ENCODE results near the gene LPCAT1. TPM values are rescaled to one million over a fixed set of nuclear protein-coding genes. Genes with fewer than 3 reads are reported as not detected.
A peak's percentile ranks its signal among the peaks of the same experiment; 100 is the strongest.

The LPCAT1 gene
- total RNA-seq, 1 donor from 2014 or later, result 41.9 TPM

DNA sequence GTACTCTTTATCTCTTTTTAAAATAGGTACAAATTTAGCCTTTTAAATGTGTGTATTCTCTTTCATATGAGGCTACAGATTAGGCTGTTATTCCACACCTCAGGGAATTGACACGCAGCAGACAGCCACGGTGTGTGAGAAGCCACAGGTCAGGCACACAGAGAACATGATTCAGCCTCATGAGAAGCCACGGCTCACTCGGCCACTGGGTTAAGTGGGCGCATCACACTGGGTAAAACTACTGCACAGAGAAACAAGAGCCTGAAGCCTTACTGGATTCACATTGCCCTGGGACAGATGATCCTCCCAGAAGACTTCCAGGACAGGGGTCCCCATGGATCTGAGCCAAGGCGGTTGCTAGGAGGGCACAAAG, 28.2 kb downstream of the LPCAT1 start:
- no peak for DNase-seq

DNA sequence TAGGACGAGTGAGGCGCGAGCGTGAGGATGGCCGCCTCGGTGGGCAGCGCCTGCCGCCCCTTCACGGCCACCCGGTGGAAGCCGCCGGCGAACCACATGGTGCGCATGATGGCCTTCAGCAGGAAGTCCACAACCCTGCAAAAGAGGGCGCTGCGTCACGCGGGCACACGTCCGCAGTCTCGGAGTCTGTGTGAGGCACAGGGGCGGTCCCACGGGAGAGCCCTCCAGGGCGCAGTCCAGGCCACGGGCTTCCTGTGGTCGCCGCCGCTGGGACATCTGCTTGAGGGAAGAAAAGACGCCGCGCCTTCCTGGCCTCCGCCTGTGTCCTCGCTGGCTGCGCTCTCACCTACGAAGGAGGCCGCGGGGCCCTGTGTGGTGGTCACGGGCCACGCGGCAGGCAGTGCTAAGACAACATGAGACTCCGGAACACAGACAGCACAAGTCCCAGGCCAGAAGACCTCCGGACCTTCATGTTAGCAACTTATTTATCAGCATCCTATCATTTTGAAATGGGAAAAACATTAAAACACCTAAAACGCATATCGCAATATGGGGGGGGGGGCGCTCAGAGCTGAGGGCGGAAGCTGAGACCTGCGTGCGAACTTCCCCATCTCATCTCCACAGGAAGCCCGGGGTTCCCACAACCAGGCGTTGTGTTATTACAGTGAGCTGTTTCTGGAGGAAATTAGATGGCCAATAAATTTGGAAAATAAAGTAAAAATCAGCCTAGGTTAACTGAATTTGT, 28.8 kb downstream of the LPCAT1 start:
- DNase-seq, result no peak

- no peak for DNase-seq
Observed at GRCh38 chr5:1493941-1494340, 29.8 kb downstream of the LPCAT1 start.

GRCh38 chr5:1493413-1493812, 30.3 kb downstream of the LPCAT1 start:
- DNase-seq, result no peak

DNA sequence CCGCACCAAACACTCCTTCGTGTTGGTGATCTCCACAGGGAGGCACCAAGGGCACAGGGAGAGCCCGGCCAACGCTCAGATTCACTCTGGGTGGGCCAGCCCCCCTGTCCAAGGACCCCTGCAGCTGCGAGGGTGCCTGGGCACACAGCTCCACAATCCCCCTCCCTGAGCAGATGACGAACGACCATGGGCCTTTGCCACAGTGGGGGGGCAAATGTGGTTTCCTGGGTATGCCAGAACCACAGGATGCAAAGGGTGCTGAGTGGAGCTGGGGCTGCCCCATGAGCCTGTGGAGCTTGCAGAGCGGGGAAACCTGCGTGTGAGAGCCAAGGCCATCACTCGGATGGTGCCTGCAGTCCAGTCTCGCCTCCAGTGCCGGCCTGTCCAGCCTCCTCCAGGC, 31.0 kb downstream of the LPCAT1 start:
- no peak for DNase-seq

DNA sequence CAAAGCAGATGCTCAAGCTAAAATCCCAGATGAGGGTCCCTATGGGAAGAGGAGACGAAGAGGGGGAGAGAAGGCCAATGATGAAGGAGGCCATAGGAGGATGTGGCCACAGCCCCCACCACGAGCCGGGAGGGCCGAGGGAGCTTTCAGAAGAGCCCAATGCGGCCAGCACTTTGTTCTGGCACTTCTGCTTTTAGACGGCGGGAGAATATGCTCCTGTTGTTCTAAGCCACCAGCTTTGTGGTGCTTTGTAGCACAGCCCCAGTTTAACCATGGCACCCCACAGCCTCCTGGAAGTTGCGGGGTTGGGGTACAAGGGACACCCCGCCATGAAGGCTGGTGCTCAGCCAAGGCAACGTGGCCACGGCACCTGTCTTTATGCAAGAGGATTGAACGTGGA, 33.4 kb downstream of the LPCAT1 start:
- DNase-seq, result no peak

DNA sequence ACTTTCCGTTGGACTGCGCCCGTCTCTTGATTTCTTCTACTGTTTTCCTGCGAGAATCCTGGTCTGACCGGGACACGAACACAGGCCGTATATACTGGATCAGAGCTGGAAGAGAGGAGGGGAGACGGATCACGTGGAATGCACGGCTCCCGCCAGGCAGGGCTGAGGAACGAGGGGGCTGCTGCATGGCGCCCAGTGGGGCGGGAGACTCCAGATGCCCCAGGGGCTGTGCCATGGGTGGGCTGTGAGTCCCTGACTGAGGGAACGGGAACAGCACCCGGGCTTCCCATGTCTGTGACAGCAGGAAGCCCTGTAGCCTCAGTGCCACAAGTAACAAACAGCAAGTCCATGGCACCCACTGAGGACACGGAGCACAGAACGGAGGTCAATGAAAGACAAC, 34.0 kb downstream of the LPCAT1 start:
- DNase-seq, result no peak

DNA sequence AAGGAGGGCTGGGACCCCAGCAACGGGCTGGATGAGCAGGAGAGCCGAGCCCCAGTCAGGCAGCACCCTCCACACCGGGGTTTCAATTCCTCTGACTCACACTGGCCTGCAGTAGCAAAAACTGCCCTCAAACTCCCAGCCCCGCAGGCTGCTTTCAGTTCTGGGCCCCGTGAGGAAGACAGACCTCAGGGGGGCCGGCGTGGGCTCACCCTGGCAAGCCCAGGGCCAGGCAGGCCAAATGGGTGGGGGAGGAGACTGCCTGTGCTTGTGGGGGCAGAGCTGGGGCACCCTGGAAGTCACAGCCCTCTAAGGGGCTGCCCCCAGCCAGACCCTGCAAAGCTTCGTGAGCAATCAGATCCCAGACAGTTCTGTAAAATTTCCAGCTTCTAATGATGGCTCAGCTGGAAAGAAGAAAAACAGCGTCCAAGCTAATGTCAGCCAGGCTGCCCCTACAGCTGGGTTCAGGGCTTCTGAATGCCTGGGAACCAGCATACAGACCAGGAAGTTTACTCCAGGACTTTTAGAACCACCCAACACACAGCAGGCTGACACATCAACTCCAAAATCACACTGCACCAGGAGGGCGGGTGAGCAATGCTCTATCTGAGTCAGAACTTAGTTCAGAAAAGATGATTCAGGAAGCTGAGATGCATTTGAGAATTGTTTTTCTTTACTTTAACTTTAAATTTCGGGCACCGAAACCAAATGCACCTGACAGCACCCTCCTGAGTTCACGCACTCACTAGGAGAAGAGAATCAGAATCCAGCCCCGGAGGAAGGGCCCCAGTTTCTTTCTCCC, 34.7 kb downstream of the LPCAT1 start:
- DNase-seq, result no peak

- no peak for DNase-seq
Observed at GRCh38 chr5:1487079-1487764, 36.5 kb downstream of the LPCAT1 start.

- no peak for DNase-seq
Observed at GRCh38 chr5:1486271-1486670, 37.5 kb downstream of the LPCAT1 start.

DNA sequence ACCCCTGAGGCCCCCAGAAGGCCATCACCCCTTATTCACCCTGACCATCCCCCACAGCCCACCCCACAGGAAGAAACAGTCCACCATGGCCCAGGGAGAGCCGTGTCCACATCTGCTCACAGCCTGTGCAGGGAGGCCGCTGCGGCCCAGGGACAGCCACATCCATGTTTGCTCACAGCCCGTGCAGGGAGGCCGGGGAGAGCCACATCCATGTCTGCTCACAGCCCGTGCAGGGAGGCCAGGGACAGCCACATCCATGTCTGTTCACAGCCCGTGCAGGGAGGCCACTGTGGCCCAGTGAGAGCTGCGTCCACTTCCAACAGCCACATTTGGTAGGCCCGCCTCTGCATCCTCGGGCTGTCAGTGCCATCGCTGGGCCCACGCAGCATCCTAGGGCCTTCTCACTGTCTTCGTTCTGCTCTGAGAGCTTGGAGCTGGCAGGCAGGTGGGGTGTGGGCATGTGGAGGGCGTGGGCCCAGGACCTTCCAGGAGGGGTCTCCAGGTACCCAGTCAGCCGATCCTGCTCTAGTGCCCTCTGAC, 38.1 kb downstream of the LPCAT1 start:
- DNase-seq, result no peak

- no peak for DNase-seq
Observed at GRCh38 chr5:1484730-1485578, 38.8 kb downstream of the LPCAT1 start.

DNA sequence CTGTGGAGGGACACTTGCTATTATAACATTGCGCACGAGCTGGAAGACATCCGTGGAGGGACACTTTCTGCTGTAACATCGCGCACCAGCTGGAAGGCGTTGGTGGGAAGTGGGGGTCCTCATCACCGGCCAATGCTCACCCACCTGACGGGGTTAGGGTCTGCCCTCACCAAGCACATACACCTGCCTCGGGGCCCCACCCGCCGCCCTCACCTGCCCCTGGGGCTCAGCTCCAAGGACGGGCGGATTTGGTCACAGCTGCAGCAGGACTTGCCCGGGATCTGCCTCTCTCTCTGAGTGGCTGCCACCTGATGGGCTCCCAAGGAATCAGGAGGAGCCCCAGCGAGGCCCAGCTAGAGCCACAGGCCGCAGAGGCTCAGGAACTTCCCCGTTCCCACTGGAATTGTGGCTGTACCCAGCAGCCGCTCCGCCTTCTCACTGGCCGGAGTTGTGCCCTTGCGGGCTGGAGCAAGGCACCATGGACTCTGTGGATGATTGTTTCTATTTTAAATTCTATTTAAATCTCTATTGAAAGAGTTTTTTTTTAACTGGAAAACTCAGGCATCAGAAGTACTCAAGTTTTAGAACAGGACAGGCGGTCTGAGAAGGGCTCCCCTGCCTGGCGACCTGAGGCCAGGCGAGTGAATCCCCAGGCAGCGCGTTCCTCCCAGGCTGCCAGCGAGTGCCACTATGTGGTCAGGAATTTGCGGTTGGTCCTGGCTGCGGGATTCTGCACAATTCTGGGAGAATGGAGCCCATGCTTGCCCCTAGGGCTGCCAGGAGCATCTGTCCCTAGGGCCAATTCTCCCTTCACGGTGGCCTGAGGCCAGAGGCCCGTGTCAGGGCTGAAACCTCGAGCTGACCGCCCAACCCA, 39.7 kb downstream of the LPCAT1 start:
- DNase-seq, result no peak

- DNase-seq, result no peak
Observed at GRCh38 chr5:1483064-1483463, 40.7 kb downstream of the LPCAT1 start.

- no peak for DNase-seq
Observed at GRCh38 chr5:1481959-1482331, 41.8 kb downstream of the LPCAT1 start.

DNA sequence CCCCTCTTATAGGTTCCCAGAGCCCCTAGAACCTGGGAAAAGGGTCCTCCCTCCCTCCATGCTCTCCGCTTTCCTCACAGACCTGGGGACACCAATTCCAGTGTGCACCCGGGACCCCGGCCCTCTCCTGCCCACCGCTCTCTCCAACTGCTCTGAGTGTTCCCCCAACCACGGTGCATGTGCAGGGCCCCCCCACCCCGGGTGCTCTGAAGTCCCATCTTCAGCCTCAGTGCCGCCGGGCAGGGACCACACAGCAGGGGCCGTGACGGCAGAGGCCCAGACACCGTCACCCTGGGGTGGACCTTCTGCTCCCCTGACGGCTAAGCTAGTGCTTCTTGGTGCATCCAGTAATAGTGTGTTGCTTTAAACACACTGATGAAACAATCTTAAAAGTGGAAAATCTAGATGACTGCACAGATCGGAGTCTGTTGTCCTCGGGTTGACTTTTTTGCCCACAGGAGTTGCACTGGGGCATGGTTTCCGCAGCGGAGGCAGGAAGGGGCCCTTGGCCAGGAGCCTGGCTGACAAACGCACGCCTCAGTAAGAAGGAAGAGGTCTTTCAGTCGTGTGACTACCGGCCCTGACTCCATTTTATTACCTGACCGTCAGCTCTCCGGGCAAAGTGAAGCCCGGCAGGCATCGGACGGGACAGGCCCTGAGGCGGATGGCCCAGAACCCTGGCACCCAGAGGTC, 42.3 kb downstream of the LPCAT1 start:
- DNase-seq, result peak; percentile 11

- DNase-seq, result no peak
Observed at GRCh38 chr5:1480806-1481205, 43.0 kb downstream of the LPCAT1 start.

DNA sequence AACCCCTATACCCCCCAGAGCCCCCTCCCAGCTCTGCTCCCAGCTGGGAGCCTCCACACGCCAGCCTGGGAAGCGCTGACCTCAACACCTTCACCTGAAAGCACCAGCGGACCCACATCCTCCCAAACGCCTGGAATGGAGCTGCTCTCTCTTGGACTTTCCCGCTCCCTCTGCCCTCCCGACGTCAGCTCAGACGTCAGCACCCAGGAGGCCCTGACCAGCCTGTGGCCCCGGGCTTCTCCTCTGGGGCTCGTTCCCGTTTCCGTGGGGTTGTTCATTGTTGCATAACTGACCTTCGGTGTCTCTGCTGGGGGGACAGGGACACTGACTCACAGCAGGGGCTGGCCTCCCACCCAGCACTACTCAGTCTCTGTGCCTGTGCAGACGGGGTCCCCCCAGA, 43.5 kb downstream of the LPCAT1 start:
- no peak for DNase-seq

- peak; percentile 42 for DNase-seq
Observed at GRCh38 chr5:1479581-1480188, 44.1 kb downstream of the LPCAT1 start.

- no peak for DNase-seq
Observed at GRCh38 chr5:1479066-1479465, 44.7 kb downstream of the LPCAT1 start.

All from dermis blood vessel endothelial cell (primary cell).